B cell (primary cell): Measurements from ENCODE around the gene SKA1. TPM values are rescaled to one million over a fixed set of nuclear protein-coding genes. Genes with fewer than 3 reads are reported as not detected.

Experiments used
- ATAC-seq: fragments of 200-7000 bp; cut with Tn5 transposase; one replicate; pipeline ENCODE4 v1.10.0; 2021; ENCODE audit warnings: low read depth, mild to moderate bottlenecking, moderate number of reproducible peaks, moderate library complexity
- CTCF ChIA-PET: fragments of 350-600 bp; sonication (Branson Sonifier 250); formaldehyde crosslinking; loops from one replicate; lab custom pipeline; 2021; ENCODE audit warnings: antibody characterized with exemption, inconsistent platforms; lab: Charles Lee
- POLR2A ChIA-PET: fragments of 350-600 bp; sonication (Branson Sonifier 250); formaldehyde crosslinking; loops from one replicate; lab custom pipeline; 2021; ENCODE audit warnings: antibody characterized with exemption; lab: Charles Lee
- DNase-seq: peaks from one replicate; pipeline ENCODE4 v3.0.0; 2013
- H2AFZ ChIP-seq: 2 replicates; pipeline ENCODE4 v1.6.1; 2012; ENCODE audit warnings: mild to moderate bottlenecking, low read depth, low read length; ENCODE audit not compliant: insufficient read depth, poor library complexity, severe bottlenecking
- H3K27ac ChIP-seq, 2 donors: 1 replicate in 1 of 2; 2 replicates in 1 of 2; pipeline ENCODE4 v1.5.1; 2012 to 2013; ENCODE audit warnings: low read length in 2 of 2, mild to moderate bottlenecking in 2 of 2, moderate library complexity in 1 of 2
- H3K27me3 ChIP-seq, 4 experiments: fragments of 200-600 bp in 1 of 4; sonication (generic) in 1 of 4; replicated peaks in 1 of 4; 1 replicate in 2 of 4; 2 replicates in 2 of 4; pipeline versions ENCODE4 v1.6.1 to v1.7.0; 2013 to 2016; ENCODE audit warnings: low read length in 3 of 4, mild to moderate bottlenecking in 2 of 4, mixed read lengths in 1 of 4, moderate library complexity in 1 of 4; ENCODE audit not compliant: insufficient read depth in 4 of 4, control insufficient read depth in 3 of 4; ENCODE audit errors: control extremely low read depth in 1 of 4
- H3K36me3 ChIP-seq, 2 experiments: replicated peaks in 1 of 2; 1 replicate in 1 of 2; 2 replicates in 1 of 2; pipeline versions ENCODE4 v1.6.1 to v1.7.1; 2013; ENCODE audit warnings: low read length in 1 of 2; ENCODE audit not compliant: insufficient read depth in 2 of 2, control insufficient read depth in 1 of 2; ENCODE audit errors: control extremely low read depth in 1 of 2, extremely low read depth in 1 of 2
- H3K4me1 ChIP-seq, 2 donors: fragments of 200-600 bp in 1 of 2; sonication (generic) in 1 of 2; 1 replicate in 1 of 2; 2 replicates in 1 of 2; pipeline versions ENCODE4 v1.5.1 to v1.6.1; 2013 to 2017; ENCODE audit warnings: low read length in 2 of 2; ENCODE audit not compliant: control insufficient read depth in 2 of 2, insufficient read depth in 2 of 2
- H3K4me2 ChIP-seq: replicated peaks from 2 replicates; pipeline ENCODE3; 2012; ENCODE audit warnings: mild to moderate bottlenecking, low read depth, low read length; ENCODE audit not compliant: poor library complexity, severe bottlenecking
- H3K4me3 ChIP-seq, 5 experiments: fragments of 200-600 bp in 1 of 5; sonication (generic) in 1 of 5; 1 replicate in 3 of 5; 2 replicates in 2 of 5; pipeline versions ENCODE4 v1.5.1 to v1.7.0; 2011 to 2016; ENCODE audit warnings: low read length in 4 of 5, mild to moderate bottlenecking in 4 of 5, low read depth in 2 of 5, control low read depth in 1 of 5, moderate library complexity in 1 of 5; ENCODE audit not compliant: insufficient read depth in 1 of 5; ENCODE audit errors: control extremely low read depth in 1 of 5, extremely low read depth in 1 of 5
- H3K79me2 ChIP-seq: fragments of 200-600 bp; sonication (generic); one replicate; pipeline ENCODE4 v1.6.0; 2016; ENCODE audit warnings: low read length; ENCODE audit not compliant: control insufficient read depth, insufficient read depth
- H3K9ac ChIP-seq: fragments of 200-600 bp; sonication (generic); 2 replicates; pipeline ENCODE4 v1.6.1; 2017; ENCODE audit warnings: mild to moderate bottlenecking, low read length, moderate library complexity
- H3K9me3 ChIP-seq, 3 donors: one replicate each; pipeline versions ENCODE4 v1.6.1 to v1.7.1; 2013; ENCODE audit warnings: low read length in 2 of 3; ENCODE audit not compliant: control insufficient read depth in 2 of 3, insufficient read depth in 1 of 3; ENCODE audit errors: control extremely low read depth in 1 of 3
- H4K20me1 ChIP-seq: 2 replicates; pipeline ENCODE4 v1.6.0; 2012; ENCODE audit warnings: mild to moderate bottlenecking, low read length; ENCODE audit not compliant: insufficient read depth, control insufficient read depth, poor library complexity, severe bottlenecking
- H3K27ac Mint-ChIP-seq: one replicate; pipeline ENCODE4 v1.8.0; 2021; ENCODE audit warnings: mixed read lengths
- H3K27me3 Mint-ChIP-seq: one replicate; pipeline ENCODE4 v1.8.0; 2021; ENCODE audit warnings: mixed read lengths
- H3K4me1 Mint-ChIP-seq: one replicate; pipeline ENCODE4 v1.8.0; 2021; ENCODE audit warnings: mixed read lengths
- H3K4me3 Mint-ChIP-seq: one replicate; pipeline ENCODE4 v1.8.0; 2021; ENCODE audit warnings: mixed read lengths
- H3K9me3 Mint-ChIP-seq: one replicate; pipeline ENCODE4 v1.8.0; 2022; ENCODE audit warnings: mixed read lengths; ENCODE audit not compliant: insufficient read depth
- CTCF ChIP-seq: fragments of 200-600 bp; IDR thresholded peaks from one replicate; pipeline ENCODE4 v1.8.0; 2022; ENCODE audit warnings: antibody characterized with exemption, mild to moderate bottlenecking
- EZH2 ChIP-seq: IDR thresholded peaks from 2 replicates; pipeline ENCODE4 v1.6.1; 2012; ENCODE audit warnings: borderline replicate concordance, low read depth, mild to moderate bottlenecking, moderate library complexity, low read length; ENCODE audit not compliant: insufficient read depth, poor library complexity, severe bottlenecking
- WGBS: methylation state at CpG from one replicate; pipeline ENCODE4 v1.1.5; 2013; ENCODE audit warnings: missing lambda C conversion rate; ENCODE audit not compliant: insufficient coverage; 5-methylcytosine and 5-hydroxymethylcytosine counted together
- intact Hi-C: fragments of 100-400 bp; cut with micrococcal nuclease; formaldehyde crosslinking; loops from one replicate; pipeline ENCODE4 v1.10.0; 2022
- polyA plus RNA-seq: library from polyadenylated mRNA; depleted of rRNA; stranded (reverse); fragments of >200 nt; gene quantifications from 2 replicates; pipeline ENCODE4 v1.2.3, GENCODE V29; 2012
- total RNA-seq, 2 donors: library from RNA; stranded (reverse); fragments of 120-200 nt in 1 of 2; gene quantifications; 1 replicate in 1 of 2; 2 replicates in 1 of 2; pipeline versions ENCODE4 v1.2.3 to v1.2.4, GENCODE V29; 2013 to 2022

SKA1 gene
- total and polyA plus RNA-seq, 2 donors (not counting 1 experiment from before 2014, with no cell fraction given), result 0.28 to 0.52 TPM

- H3K79me2 ChIP-seq, result no peaks in the 10 kb centered on the region
- H3K4me3 ChIP-seq, result no peak overlapping the region
- Mint-ChIP-seq H3K4me3 (no peak overlapping the region), H3K9me3 (no peaks in the 10 kb centered on the region), H3K27ac (no peak overlapping the region), H3K27me3 (peaks cover 13% of the 10 kb centered on the region), H3K4me1 (peaks cover 14% of the 10 kb centered on the region)
- peaks cover 0 to 14% (median 0%) of the 10 kb centered on the region in 4 experiments for H3K27me3 ChIP-seq
- intact Hi-C loops, result no loop called here
- ChIA-PET POLR2A (no interaction called here), CTCF (interaction anchor here (2.2 kb wide), 1 partner anchor 142 kb away, joined by 16 read pairs; no protein-coding TSS in a partner anchor)
- H3K9ac ChIP-seq, result no peak overlapping the region
- WGBS, result no CpG with 5 or more reads among the region's 2 CpGs
- no peak overlapping the region for H2AFZ ChIP-seq
- TF ChIP-seq CTCF (no peak), EZH2 (no peak)
- H4K20me1 ChIP-seq, result no peaks in the 10 kb centered on the region
- H3K27ac ChIP-seq, result no peak overlapping the region
- H3K4me2 ChIP-seq, result no peak overlapping the region
- DNase-seq (no peak), ATAC-seq (no peak)
- peaks cover 13 to 14% of the 10 kb centered on the region in 2 donors for H3K4me1 ChIP-seq
- no peaks in the 10 kb centered on the region for H3K36me3 ChIP-seq
- no peaks in the 10 kb centered on the region for H3K9me3 ChIP-seq
These were observed 14.2 kb upstream of the SKA1 start for GRCh38 chr18:50360611-50361010.

- Mint-ChIP-seq H3K4me1 (peaks cover 5% of the 10 kb centered on the region), H3K27ac (no peak overlapping the region), H3K27me3 (peaks cover 39% of the 10 kb centered on the region), H3K9me3 (peaks cover 6% of the 10 kb centered on the region), H3K4me3 (no peak overlapping the region)
- Histone ChIP-seq H3K9ac (no peak overlapping the region), H3K4me3 (no peak overlapping the region), H4K20me1 (no peaks in the 10 kb centered on the region), H3K9me3 (peaks cover 2 to 14% (median 7%) of the 10 kb centered on the region in 3 donors), H3K4me2 (no peak overlapping the region), H3K27ac (no peak overlapping the region), H3K79me2 (no peaks in the 10 kb centered on the region), H2AFZ (no peak overlapping the region), H3K27me3 (peaks cover 0 to 7% (median 3%) of the 10 kb centered on the region in 4 experiments), H3K36me3 (no peaks in the 10 kb centered on the region), H3K4me1 (peaks cover 5 to 8% of the 10 kb centered on the region in 2 donors)
- intact Hi-C loops, result loop anchor here (5.0 to 10.0 kb wide), 2 partner anchors 825 to 877 kb away; partner anchors contain the start of genes MEX3C and RPL17
- POLR2A ChIA-PET, result no interaction called here
- DNase-seq (no peak), ATAC-seq (no peak)
- CTCF ChIA-PET, result no interaction called here
- TF ChIP-seq EZH2 (no peak), CTCF (no peak)
These were observed 5.2 kb upstream of the SKA1 start for GRCh38 chr18:50369672-50370071.
